SK-N-MC (cell line): ENCODE results near the gene BPHL.

ENCODE experiments used
- EZH2 ChIP-seq: fragments of 200-600 bp; sonication (generic); IDR thresholded peaks from one replicate; pipeline ENCODE4 v1.6.1; 2017; ENCODE audit warnings: antibody characterized with exemption
- FOXP2 ChIP-seq: optimal IDR thresholded peaks from 2 replicates; pipeline ENCODE3; 2011; ENCODE audit warnings: mild to moderate bottlenecking, moderate library complexity; ENCODE audit not compliant: insufficient read depth; ENCODE audit errors: extremely low read length, control extremely low read depth
- POLR2AphosphoS5 ChIP-seq: IDR thresholded peaks from 2 replicates; pipeline ENCODE4 v1.6.1; 2012; ENCODE audit warnings: mild to moderate bottlenecking, low read depth, low read length, borderline replicate concordance

DNA sequence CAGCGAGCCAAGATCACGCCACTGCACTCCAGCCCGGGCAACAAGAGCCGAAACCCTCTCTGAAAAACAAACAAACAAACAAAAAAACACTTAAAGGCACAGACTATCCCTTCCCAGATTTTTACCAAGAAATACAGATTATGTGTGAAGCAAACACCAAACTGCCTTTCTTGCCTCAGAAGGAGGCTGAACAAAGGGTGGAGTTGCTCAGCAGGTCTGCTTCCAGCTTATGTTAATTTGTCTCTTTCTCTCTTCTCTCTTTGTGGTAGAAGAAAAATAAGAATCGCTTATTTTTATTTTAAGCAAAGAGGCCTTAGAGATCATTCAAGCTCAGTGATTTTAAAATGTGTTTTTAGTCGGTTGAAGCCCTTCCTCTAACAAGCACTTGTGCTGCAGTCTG is 24.6 kb downstream of the BPHL start:
- TF ChIP-seq EZH2: no peak
- TF ChIP-seq POLR2AphosphoS5: no peak
- TF ChIP-seq FOXP2: no peak
